Brain microvascular endothelial cell (primary cell): ENCODE measurements around the gene RPL18.

Experiments
- DNase-seq: peaks from one replicate; pipeline ENCODE4 v3.0.0-alpha.2; 2020
- H3K27ac ChIP-seq: fragments of 250-450 bp; sonication (Bioruptor Pico); 2 replicates; pipeline ENCODE4 v1.5.1; 2020; ENCODE audit warnings: mild to moderate bottlenecking, moderate library complexity
- H3K27me3 ChIP-seq: fragments of 250-450 bp; sonication (Bioruptor Pico); replicated peaks from 2 replicates; pipeline ENCODE4 v1.5.1; 2020; ENCODE audit warnings: mild to moderate bottlenecking
- H3K36me3 ChIP-seq: fragments of 250-450 bp; sonication (Bioruptor Pico); replicated peaks from 2 replicates; pipeline ENCODE4 v1.5.1; 2020; ENCODE audit warnings: mild to moderate bottlenecking
- H3K4me3 ChIP-seq: 2 replicates; pipeline ENCODE4 v1.5.1; 2011; ENCODE audit warnings: low read depth, mild to moderate bottlenecking, control low read depth, low read length, moderate library complexity
- in situ Hi-C: cut with HindIII; loops from 2 replicates; pipeline ENCODE4 v1.10.0; 2017; ENCODE audit warnings: low sequenced_read_pairs, low pct_ligation_motif_present
- TF ChIP-seq, protein P1 (sequence below): IDR thresholded peaks from 2 replicates; pipeline ENCODE4 v1.5.1; 2011; ENCODE audit warnings: low read depth, mild to moderate bottlenecking, moderate library complexity, low read length, control low read depth, inconsistent platforms; ENCODE audit errors: missing control alignments

The RPL18 gene

DNA sequence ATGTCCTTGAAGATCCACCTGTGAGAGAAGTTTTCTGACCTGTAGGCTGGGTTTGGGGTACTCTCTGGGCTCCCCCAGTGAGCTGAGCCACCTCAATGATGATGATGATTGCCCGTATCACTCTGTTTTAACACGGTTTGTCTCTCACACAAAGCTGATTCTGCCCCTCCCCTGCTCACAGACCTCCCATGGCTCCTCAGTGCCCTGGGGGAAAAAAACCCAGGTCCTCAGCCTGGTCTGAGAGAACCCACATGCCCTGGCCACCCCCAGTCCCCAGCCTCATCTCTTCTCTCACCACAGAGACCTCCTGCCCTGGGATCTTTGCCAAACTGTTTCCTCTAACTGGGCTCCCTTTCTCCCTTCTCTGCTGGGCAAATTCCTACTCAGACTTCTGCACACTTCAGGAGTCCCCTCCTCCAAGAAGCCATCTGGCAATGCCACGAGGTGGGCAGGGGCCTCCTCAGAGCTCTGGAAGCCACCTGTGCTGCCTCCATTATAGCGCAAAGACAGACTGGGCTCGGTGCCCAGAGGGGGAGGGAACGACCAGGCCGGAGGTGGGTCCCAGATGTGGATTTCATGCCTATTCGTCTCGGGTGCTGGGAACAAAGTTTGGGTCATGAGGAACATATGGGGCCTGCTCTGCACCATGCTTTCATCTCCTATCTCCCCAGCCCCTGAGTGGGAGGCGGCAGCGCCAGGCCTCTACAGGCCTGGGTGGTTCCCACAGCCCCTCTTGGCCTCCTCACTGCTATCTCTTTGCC is 35.5 kb upstream of the RPL18 start:
- no peak for DNase-seq
- Histone ChIP-seq H3K36me3 (no peaks in the 10 kb centered on the region), H3K27ac (no peak overlapping the region), H3K27me3 (no peaks in the 10 kb centered on the region), H3K4me3 (no peak overlapping the region)
- TF ChIP-seq, protein P1, sequence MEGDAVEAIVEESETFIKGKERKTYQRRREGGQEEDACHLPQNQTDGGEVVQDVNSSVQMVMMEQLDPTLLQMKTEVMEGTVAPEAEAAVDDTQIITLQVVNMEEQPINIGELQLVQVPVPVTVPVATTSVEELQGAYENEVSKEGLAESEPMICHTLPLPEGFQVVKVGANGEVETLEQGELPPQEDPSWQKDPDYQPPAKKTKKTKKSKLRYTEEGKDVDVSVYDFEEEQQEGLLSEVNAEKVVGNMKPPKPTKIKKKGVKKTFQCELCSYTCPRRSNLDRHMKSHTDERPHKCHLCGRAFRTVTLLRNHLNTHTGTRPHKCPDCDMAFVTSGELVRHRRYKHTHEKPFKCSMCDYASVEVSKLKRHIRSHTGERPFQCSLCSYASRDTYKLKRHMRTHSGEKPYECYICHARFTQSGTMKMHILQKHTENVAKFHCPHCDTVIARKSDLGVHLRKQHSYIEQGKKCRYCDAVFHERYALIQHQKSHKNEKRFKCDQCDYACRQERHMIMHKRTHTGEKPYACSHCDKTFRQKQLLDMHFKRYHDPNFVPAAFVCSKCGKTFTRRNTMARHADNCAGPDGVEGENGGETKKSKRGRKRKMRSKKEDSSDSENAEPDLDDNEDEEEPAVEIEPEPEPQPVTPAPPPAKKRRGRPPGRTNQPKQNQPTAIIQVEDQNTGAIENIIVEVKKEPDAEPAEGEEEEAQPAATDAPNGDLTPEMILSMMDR, result no peak
- in situ Hi-C loops, result no loop called here

DNA sequence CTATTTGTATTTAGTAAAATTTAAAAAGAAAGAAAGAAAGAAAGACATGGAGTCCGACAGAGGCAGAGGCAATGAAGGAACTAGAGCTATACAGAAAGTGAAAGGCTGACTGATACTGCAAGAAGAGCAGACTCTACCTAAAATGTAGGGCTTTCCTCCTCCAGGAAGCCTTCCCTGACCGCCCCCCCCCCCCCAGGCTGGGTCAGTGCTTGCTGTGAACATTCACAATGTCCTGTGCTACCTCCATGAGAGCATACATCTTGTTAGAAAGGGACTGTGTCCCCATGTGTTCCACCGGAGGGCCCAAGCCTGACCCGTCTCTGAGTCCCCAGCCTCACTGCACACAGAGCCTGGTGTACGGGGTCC is 32.7 kb upstream of the RPL18 start:
- DNase-seq, result no peak
- TF ChIP-seq, protein P1, result no peak
- in situ Hi-C loops, result no loop called here
- Histone ChIP-seq H3K36me3 (no peaks in the 10 kb centered on the region), H3K27me3 (no peaks in the 10 kb centered on the region), H3K27ac (no peak overlapping the region), H3K4me3 (no peak overlapping the region)

DNA sequence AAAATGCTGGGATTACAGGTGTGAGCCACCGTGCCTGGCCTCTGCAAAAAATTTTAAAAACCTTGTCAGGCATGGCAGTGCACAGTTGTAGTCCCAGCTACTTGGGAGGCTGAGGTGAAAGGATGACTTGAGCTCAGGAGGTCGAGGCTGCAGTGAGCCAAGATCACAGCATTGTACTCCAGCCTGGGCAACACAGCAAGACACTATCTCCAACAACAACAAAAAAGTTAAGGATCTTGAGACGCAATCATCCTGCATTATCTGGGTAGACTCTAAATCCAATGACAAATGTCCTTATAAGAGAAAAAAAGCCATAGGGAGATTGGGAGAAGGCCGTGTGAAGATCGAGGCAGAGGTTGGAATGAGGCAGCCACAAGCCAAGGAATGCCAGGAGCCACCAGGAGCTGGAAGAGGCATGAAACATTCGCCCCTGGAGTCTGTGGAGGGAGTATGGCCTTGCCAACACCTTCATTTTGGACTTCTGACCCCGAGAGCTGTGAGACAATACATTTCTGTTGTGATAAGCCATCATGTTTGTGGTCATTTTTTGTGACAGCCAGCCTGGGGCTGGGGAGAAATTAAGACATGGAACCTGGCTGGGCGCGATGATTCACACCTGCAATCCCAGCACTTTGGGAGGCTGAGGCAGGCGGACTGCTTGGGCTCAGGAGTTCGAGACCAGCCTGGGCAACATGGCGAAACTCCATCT is 32.1 kb upstream of the RPL18 start:
- in situ Hi-C loops, result no loop called here
- TF ChIP-seq, protein P1, result no peak
- no peak for DNase-seq
- H3K36me3 ChIP-seq, result no peaks in the 10 kb centered on the region
- H3K27ac ChIP-seq, result no peak overlapping the region
- H3K4me3 ChIP-seq, result no peak overlapping the region
- H3K27me3 ChIP-seq, result no peaks in the 10 kb centered on the region

DNA sequence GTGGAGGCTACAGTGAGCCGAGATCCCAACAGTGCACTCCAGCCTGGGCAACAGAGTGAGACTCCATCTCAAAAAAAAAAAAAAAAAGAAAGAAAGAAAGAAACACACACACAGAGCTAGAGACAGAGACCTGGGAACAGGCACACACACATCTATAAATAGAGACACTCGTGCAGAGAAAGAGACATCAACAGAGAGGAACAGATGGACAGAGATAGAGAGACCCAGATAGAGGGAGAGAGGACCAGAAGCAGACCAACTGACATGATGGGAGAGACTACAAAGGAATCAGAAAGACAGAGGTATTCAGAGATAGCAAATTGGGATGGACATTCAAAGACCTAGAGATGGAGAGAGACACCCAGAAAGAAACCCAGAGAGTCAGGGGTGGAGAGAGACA is 29.2 kb upstream of the RPL18 start:
- no peaks in the 10 kb centered on the region for H3K27me3 ChIP-seq
- no peak for DNase-seq

DNA sequence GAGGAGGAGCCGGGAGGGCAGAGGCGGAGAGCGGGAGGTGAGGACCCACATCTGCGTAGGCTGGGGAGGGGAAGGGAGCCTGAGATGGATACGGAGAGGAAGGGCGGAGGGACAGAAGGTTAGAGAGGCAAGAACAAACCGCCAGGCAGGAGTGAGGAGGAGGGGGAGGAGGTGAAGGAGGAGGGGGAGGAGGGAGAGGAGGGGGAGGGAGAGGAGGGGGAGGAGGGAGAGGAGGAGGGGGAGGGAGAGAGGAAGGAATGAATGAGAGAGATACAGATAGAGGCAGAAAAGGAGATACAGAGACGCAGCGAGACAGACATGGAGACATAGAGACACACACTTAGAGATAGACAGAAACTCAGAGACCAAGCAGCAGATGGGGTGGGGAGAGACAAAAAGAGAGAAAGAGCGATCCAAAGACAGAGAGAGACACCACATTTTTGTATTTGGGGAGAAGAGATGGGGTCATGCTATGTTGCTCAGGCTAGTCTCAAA is 27.8 kb upstream of the RPL18 start:
- no peak overlapping the region for H3K27ac ChIP-seq
- no peak overlapping the region for H3K4me3 ChIP-seq
- in situ Hi-C loops, result no loop called here
- H3K36me3 ChIP-seq, result no peaks in the 10 kb centered on the region
- DNase-seq, result no peak
- TF ChIP-seq, protein P1, result no peak
- no peaks in the 10 kb centered on the region for H3K27me3 ChIP-seq

More for the DNA sequence above, 29.2 kb upstream of the RPL18 start:
- in situ Hi-C loops, result no loop called here
- Histone ChIP-seq H3K4me3 (no peak overlapping the region), H3K36me3 (no peaks in the 10 kb centered on the region), H3K27ac (no peak overlapping the region)
- TF ChIP-seq, protein P1, result no peak
